ENCODE results near the gene PTPRN2.

Gene PTPRN2

GRCh38 chr7:158446281-158446680 lies 141.3 kb downstream of the PTPRN2 start:
- no peak overlapping the region for H2BK12ac ChIP-seq (ENCODE audit: low read length)
- no peak overlapping the region for H2AK5ac ChIP-seq (ENCODE audit: low read depth, low read length)
- H3K4ac ChIP-seq (ENCODE audit: low read length), result no peak overlapping the region
- H2AFZ ChIP-seq (ENCODE audit: low read length), result no peak overlapping the region
- no peak overlapping the region for H3K14ac ChIP-seq (ENCODE audit: low read length)
- no peak overlapping the region for H3K4me3 ChIP-seq (ENCODE audit: low read length in 2 of 2)
- no peak overlapping the region for H3K9ac ChIP-seq (ENCODE audit: low read depth, low read length, poor library complexity)
- H3K23ac ChIP-seq (ENCODE audit: low read depth, low read length, poor library complexity), result no peak overlapping the region
- H4K91ac ChIP-seq (ENCODE audit: low read depth, low read length, poor library complexity), result no peak overlapping the region
- no peaks in the 10 kb centered on the region for H3K79me1 ChIP-seq (ENCODE audit: low read depth, low read length)
- no peaks in the 10 kb centered on the region for H3K9me3 ChIP-seq (replicated peaks in 1 of 2; ENCODE audit: control insufficient read depth in 2 of 2, insufficient read depth in 1 of 2, low read depth in 1 of 2, low read length in 2 of 2)
- H3K4me1 ChIP-seq (ENCODE audit: control insufficient read depth in 2 of 2, insufficient read depth in 1 of 2, low read depth in 1 of 2, low read length in 2 of 2), result no peaks in the 10 kb centered on the region
- H3K27me3 ChIP-seq (ENCODE audit: control insufficient read depth in 3 of 3, insufficient read depth in 3 of 3, low read depth in 1 of 3, low read length in 3 of 3), result peaks cover 0 to 4% (median 0%) of the 10 kb centered on the region in 3 experiments
- no peak overlapping the region for H2BK15ac ChIP-seq (ENCODE audit: low read length)
- no peak overlapping the region for H4K8ac ChIP-seq (ENCODE audit: low read depth, low read length)
- no peak overlapping the region for H2BK120ac ChIP-seq (ENCODE audit: low read depth, low read length)
- no peaks in the 10 kb centered on the region for H3K36me3 ChIP-seq (replicated peaks in 1 of 2; ENCODE audit: control insufficient read depth in 2 of 2, insufficient read depth in 2 of 2, low read length in 2 of 2)
- H3K4me2 ChIP-seq (ENCODE audit: insufficient read depth, low read length, poor library complexity, severe bottlenecking), result no peak overlapping the region
- no peak overlapping the region for H2BK5ac ChIP-seq (ENCODE audit: low read length)
- no peak overlapping the region for H3K18ac ChIP-seq (ENCODE audit: low read length)
- WGBS, 2 donors (ENCODE audit: extremely low coverage in 2 of 2, insufficient read length in 2 of 2, insufficient replicate concordance in 1 of 2), result no CpG with 5 or more reads among the region's 13 CpGs
- H3K27ac ChIP-seq (replicated peaks; ENCODE audit: low read length), result no peak overlapping the region
- DNase-seq (ENCODE audit: low spot score), result no peak

- no peak overlapping the region for H3K9ac ChIP-seq (ENCODE audit: low read depth, low read length, poor library complexity)
- H3K36me3 ChIP-seq (replicated peaks in 1 of 2; ENCODE audit: control insufficient read depth in 2 of 2, insufficient read depth in 2 of 2, low read length in 2 of 2), result no peaks in the 10 kb centered on the region
- peak overlapping the region; percentile 5 for H3K23ac ChIP-seq (ENCODE audit: low read depth, low read length, poor library complexity)
- H4K8ac ChIP-seq (ENCODE audit: low read depth, low read length), result no peak overlapping the region
- peaks cover 0 to 4% (median 0%) of the 10 kb centered on the region in 3 experiments for H3K27me3 ChIP-seq (ENCODE audit: control insufficient read depth in 3 of 3, insufficient read depth in 3 of 3, low read depth in 1 of 3, low read length in 3 of 3)
- no peak overlapping the region for H3K4ac ChIP-seq (ENCODE audit: low read length)
- H2AK5ac ChIP-seq (ENCODE audit: low read depth, low read length), result peak overlapping the region; percentile 50
- no peak for DNase-seq (ENCODE audit: low spot score)
- no peaks in the 10 kb centered on the region for H3K9me3 ChIP-seq (replicated peaks in 1 of 2; ENCODE audit: control insufficient read depth in 2 of 2, insufficient read depth in 1 of 2, low read depth in 1 of 2, low read length in 2 of 2)
- H3K18ac ChIP-seq (ENCODE audit: low read length), result peak overlapping the region; percentile 52
- H2BK15ac ChIP-seq (ENCODE audit: low read length), result peak overlapping the region; percentile 60
- H2BK120ac ChIP-seq (ENCODE audit: low read depth, low read length), result no peak overlapping the region
- no peak overlapping the region for H3K14ac ChIP-seq (ENCODE audit: low read length)
- no peak overlapping the region for H4K91ac ChIP-seq (ENCODE audit: low read depth, low read length, poor library complexity)
- H2BK12ac ChIP-seq (ENCODE audit: low read length), result peak overlapping the region; percentile 8
- H3K4me2 ChIP-seq (ENCODE audit: insufficient read depth, low read length, poor library complexity, severe bottlenecking), result no peak overlapping the region
- H3K4me1 ChIP-seq (ENCODE audit: control insufficient read depth in 2 of 2, insufficient read depth in 1 of 2, low read depth in 1 of 2, low read length in 2 of 2), result no peaks in the 10 kb centered on the region
- H2AFZ ChIP-seq (ENCODE audit: low read length), result no peak overlapping the region
- H3K4me3 ChIP-seq (ENCODE audit: low read length in 2 of 2), result no peak overlapping the region
- no peak overlapping the region for H3K27ac ChIP-seq (replicated peaks; ENCODE audit: low read length)
- WGBS, 2 donors (ENCODE audit: extremely low coverage in 2 of 2, insufficient read length in 2 of 2, insufficient replicate concordance in 1 of 2), result no CpG with 5 or more reads among the region's 30 CpGs
- H2BK5ac ChIP-seq (ENCODE audit: low read length), result no peak overlapping the region
- H3K79me1 ChIP-seq (ENCODE audit: low read depth, low read length), result no peaks in the 10 kb centered on the region
Observed at GRCh38 chr7:158445421-158446175, 142.0 kb downstream of the PTPRN2 start.

- no peak overlapping the region for H2BK12ac ChIP-seq (ENCODE audit: low read length)
- no peaks in the 10 kb centered on the region for H3K79me1 ChIP-seq (ENCODE audit: low read depth, low read length)
- peak overlapping the region; percentile 81 for H3K18ac ChIP-seq (ENCODE audit: low read length)
- H3K23ac ChIP-seq (ENCODE audit: low read depth, low read length, poor library complexity), result no peak overlapping the region
- DNase-seq (ENCODE audit: low spot score), result no peak
- H3K27ac ChIP-seq (replicated peaks; ENCODE audit: low read length), result no peak overlapping the region
- no peak overlapping the region for H3K4ac ChIP-seq (ENCODE audit: low read length)
- no peak overlapping the region for H4K91ac ChIP-seq (ENCODE audit: low read depth, low read length, poor library complexity)
- peaks cover 0 to 4% (median 0%) of the 10 kb centered on the region in 3 experiments for H3K27me3 ChIP-seq (ENCODE audit: control insufficient read depth in 3 of 3, insufficient read depth in 3 of 3, low read depth in 1 of 3, low read length in 3 of 3)
- H2BK120ac ChIP-seq (ENCODE audit: low read depth, low read length), result no peak overlapping the region
- no peak overlapping the region for H2BK5ac ChIP-seq (ENCODE audit: low read length)
- H3K36me3 ChIP-seq (replicated peaks in 1 of 2; ENCODE audit: control insufficient read depth in 2 of 2, insufficient read depth in 2 of 2, low read length in 2 of 2), result no peaks in the 10 kb centered on the region
- peak overlapping the region; percentile 60 for H3K14ac ChIP-seq (ENCODE audit: low read length)
- no peak overlapping the region for H2AFZ ChIP-seq (ENCODE audit: low read length)
- no CpG with 5 or more reads among the region's 25 CpGs for WGBS, 2 donors (ENCODE audit: extremely low coverage in 2 of 2, insufficient read length in 2 of 2, insufficient replicate concordance in 1 of 2)
- H3K9ac ChIP-seq (ENCODE audit: low read depth, low read length, poor library complexity), result no peak overlapping the region
- peak overlapping the region; percentile 50 for H2AK5ac ChIP-seq (ENCODE audit: low read depth, low read length)
- no peak overlapping the region for H3K4me2 ChIP-seq (ENCODE audit: insufficient read depth, low read length, poor library complexity, severe bottlenecking)
- H3K4me3 ChIP-seq (ENCODE audit: low read length in 2 of 2), result no peak overlapping the region
- peaks cover 0 to 3% of the 10 kb centered on the region in 2 donors for H3K9me3 ChIP-seq (replicated peaks in 1 of 2; ENCODE audit: control insufficient read depth in 2 of 2, insufficient read depth in 1 of 2, low read depth in 1 of 2, low read length in 2 of 2)
- H3K4me1 ChIP-seq (ENCODE audit: control insufficient read depth in 2 of 2, insufficient read depth in 1 of 2, low read depth in 1 of 2, low read length in 2 of 2), result no peaks in the 10 kb centered on the region
- H2BK15ac ChIP-seq (ENCODE audit: low read length), result peak overlapping the region; percentile 60
- H4K8ac ChIP-seq (ENCODE audit: low read depth, low read length), result no peak overlapping the region
Observed at GRCh38 chr7:158444501-158445420, 142.9 kb downstream of the PTPRN2 start.
